Endometrial microvascular endothelial cells (primary cell): ENCODE measurements around the gene MKLN1. TPM values are rescaled to one million over a fixed set of nuclear protein-coding genes. Genes with fewer than 3 reads are reported as not detected.

Experiments
- total RNA-seq: library from RNA; depleted of rRNA; stranded (reverse); fragments of >200 nt; gene quantifications from one replicate; pipeline ENCODE4 v1.2.3, GENCODE V29; 2015; ENCODE audit errors: inconsistent ontology term

MKLN1 gene
- total RNA-seq, 1 donor from 2014 or later, result 30.8 TPM

Other genes with a start within 250 kb of the MKLN1 start
- gene PODXL, start 228.8 kb downstream of the MKLN1 start, total RNA-seq, result 150 TPM